Measurements from ENCODE around the gene DAB2IP.

DAB2IP gene

GRCh38 chr9:121776001-121776738, 124.7 kb downstream of the DAB2IP start:
- Histone ChIP-seq H4K8ac (ENCODE audit: low read depth, low read length) (no peak overlapping the region), H3K36me3 (ENCODE audit: control insufficient read depth in 1 of 2, insufficient read depth in 2 of 2, low read length in 2 of 2) (peaks cover 63 to 64% of the 10 kb centered on the region in 2 experiments), H3K23ac (ENCODE audit: low read length) (no peak overlapping the region), H2BK5ac (ENCODE audit: low read depth, low read length, poor library complexity) (no peak overlapping the region), H3K4me1 (ENCODE audit: control insufficient read depth in 1 of 2, insufficient read depth in 2 of 2, low read length in 2 of 2) (peaks cover 3% of the 10 kb centered on the region in 2 experiments), H2BK120ac (ENCODE audit: insufficient read depth, low read length, poor library complexity) (no peak overlapping the region), H3K79me2 (ENCODE audit: control insufficient read depth, insufficient read depth, low read length, poor library complexity) (no peaks in the 10 kb centered on the region), H2AFZ (ENCODE audit: insufficient read depth, low read length, poor library complexity) (no peak overlapping the region), H2AK5ac (ENCODE audit: low read length) (no peak overlapping the region), H2BK12ac (ENCODE audit: low read length) (no peak overlapping the region), H3K27me3 (ENCODE audit: insufficient read depth, low read length) (no peaks in the 10 kb centered on the region), H3K4me2 (ENCODE audit: low read length) (no peak overlapping the region), H3K9me3 (ENCODE audit: insufficient read depth, low read depth, low read length) (peaks cover 5% of the 10 kb centered on the region), H4K91ac (ENCODE audit: low read depth, low read length) (no peak overlapping the region), H3K4ac (ENCODE audit: low read depth, low read length) (no peak overlapping the region), H3K27ac (ENCODE audit: low read depth, low read length) (no peak overlapping the region), H3K4me3 (ENCODE audit: low read depth, low read length) (no peak overlapping the region), H4K12ac (ENCODE audit: low read depth, low read length) (no peak overlapping the region), H3K79me1 (ENCODE audit: low read length) (no peaks in the 10 kb centered on the region), H3K18ac (ENCODE audit: low read length) (no peak overlapping the region), H3K9ac (ENCODE audit: low read length) (no peak overlapping the region), H3K14ac (ENCODE audit: low read length) (no peak overlapping the region)
- WGBS (ENCODE audit: extremely low coverage, insufficient coverage, insufficient read length): no CpG with 5 or more reads among the region's 23 CpGs
- no peak for DNase-seq

GRCh38 chr9:121776739-121777637, 125.6 kb downstream of the DAB2IP start:
- Histone ChIP-seq H3K18ac (ENCODE audit: low read length) (no peak overlapping the region), H3K79me1 (ENCODE audit: low read length) (no peaks in the 10 kb centered on the region), H3K14ac (ENCODE audit: low read length) (no peak overlapping the region), H3K4me2 (ENCODE audit: low read length) (no peak overlapping the region), H3K9me3 (ENCODE audit: insufficient read depth, low read depth, low read length) (peaks cover 5% of the 10 kb centered on the region), H4K8ac (ENCODE audit: low read depth, low read length) (no peak overlapping the region), H3K23ac (ENCODE audit: low read length) (no peak overlapping the region), H3K4ac (ENCODE audit: low read depth, low read length) (no peak overlapping the region), H3K27ac (ENCODE audit: low read depth, low read length) (no peak overlapping the region), H4K12ac (ENCODE audit: low read depth, low read length) (no peak overlapping the region), H3K27me3 (ENCODE audit: insufficient read depth, low read length) (no peaks in the 10 kb centered on the region), H2BK120ac (ENCODE audit: insufficient read depth, low read length, poor library complexity) (no peak overlapping the region), H3K79me2 (ENCODE audit: control insufficient read depth, insufficient read depth, low read length, poor library complexity) (no peaks in the 10 kb centered on the region), H3K9ac (ENCODE audit: low read length) (no peak overlapping the region), H2AFZ (ENCODE audit: insufficient read depth, low read length, poor library complexity) (no peak overlapping the region), H3K4me1 (ENCODE audit: control insufficient read depth in 1 of 2, insufficient read depth in 2 of 2, low read length in 2 of 2) (peaks cover 0 to 3% of the 10 kb centered on the region in 2 experiments), H2BK5ac (ENCODE audit: low read depth, low read length, poor library complexity) (no peak overlapping the region), H3K36me3 (ENCODE audit: control insufficient read depth in 1 of 2, insufficient read depth in 2 of 2, low read length in 2 of 2) (peaks cover 64 to 68% of the 10 kb centered on the region in 2 experiments), H3K4me3 (ENCODE audit: low read depth, low read length) (no peak overlapping the region), H2AK5ac (ENCODE audit: low read length) (no peak overlapping the region), H4K91ac (ENCODE audit: low read depth, low read length) (no peak overlapping the region), H2BK12ac (ENCODE audit: low read length) (no peak overlapping the region)
- no peak for DNase-seq
- no CpG with 5 or more reads among the region's 8 CpGs for WGBS (ENCODE audit: extremely low coverage, insufficient coverage, insufficient read length)

DNA sequence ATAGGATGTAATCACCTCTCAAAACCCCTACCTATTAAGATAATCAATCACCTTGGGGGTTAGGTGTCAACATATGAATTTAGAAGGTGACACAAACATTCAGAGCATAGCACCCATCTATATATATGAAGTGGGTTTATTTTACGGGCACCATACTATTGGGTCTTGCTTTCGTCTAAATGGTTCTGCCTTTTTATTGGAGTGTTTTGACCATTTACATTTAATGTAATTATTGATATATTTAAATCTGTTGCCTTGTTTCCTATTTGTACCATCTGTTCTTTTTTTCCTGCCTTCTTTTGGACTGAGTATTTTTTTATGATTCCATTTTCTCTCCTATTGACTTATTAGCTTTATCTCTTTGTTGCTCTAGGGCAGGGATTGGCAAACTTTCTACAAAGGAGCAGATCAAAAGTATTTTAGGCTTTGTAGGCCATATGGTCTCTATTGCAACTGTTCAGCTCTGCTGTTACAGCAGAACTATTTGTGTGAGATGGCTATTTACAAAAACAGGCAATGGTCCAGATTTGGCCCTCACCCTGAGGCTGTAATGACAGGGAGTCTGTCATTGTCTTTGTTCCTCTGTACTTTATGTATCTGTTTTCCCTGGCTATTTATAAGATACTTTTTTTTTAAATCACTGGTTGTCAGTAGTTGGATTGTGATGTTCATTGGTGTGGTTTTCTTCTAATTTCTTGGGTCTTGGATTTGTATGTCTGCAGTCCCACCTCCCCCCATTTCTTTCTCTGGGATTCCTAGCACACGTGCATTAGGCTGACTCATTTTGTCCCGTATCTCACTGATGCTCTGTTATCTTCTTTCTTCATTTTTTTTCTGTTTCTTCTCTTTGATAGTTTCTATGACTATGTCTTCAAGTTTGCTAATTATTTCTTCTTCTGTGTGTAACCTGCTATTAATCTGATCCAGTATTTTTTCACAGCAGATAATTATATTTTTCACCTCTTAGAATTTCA, 127.1 kb downstream of the DAB2IP start:
- H3K9me3 ChIP-seq (ENCODE audit: insufficient read depth, low read depth, low read length): peaks cover 5% of the 10 kb centered on the region
- H2AFZ ChIP-seq (ENCODE audit: insufficient read depth, low read length, poor library complexity): no peak overlapping the region
- H4K12ac ChIP-seq (ENCODE audit: low read depth, low read length): no peak overlapping the region
- peaks cover under 1 to 4% of the 10 kb centered on the region in 2 experiments for H3K4me1 ChIP-seq (ENCODE audit: control insufficient read depth in 1 of 2, insufficient read depth in 2 of 2, low read length in 2 of 2)
- H2BK5ac ChIP-seq (ENCODE audit: low read depth, low read length, poor library complexity): no peak overlapping the region
- H3K36me3 ChIP-seq (ENCODE audit: control insufficient read depth in 1 of 2, insufficient read depth in 2 of 2, low read length in 2 of 2): peaks cover 65 to 68% of the 10 kb centered on the region in 2 experiments
- no CpG with 5 or more reads among the region's 4 CpGs for WGBS (ENCODE audit: extremely low coverage, insufficient coverage, insufficient read length)
- H3K14ac ChIP-seq (ENCODE audit: low read length): no peak overlapping the region
- no peak overlapping the region for H4K91ac ChIP-seq (ENCODE audit: low read depth, low read length)
- no peak overlapping the region for H3K23ac ChIP-seq (ENCODE audit: low read length)
- no peaks in the 10 kb centered on the region for H3K79me1 ChIP-seq (ENCODE audit: low read length)
- H2BK12ac ChIP-seq (ENCODE audit: low read length): no peak overlapping the region
- H2AK5ac ChIP-seq (ENCODE audit: low read length): no peak overlapping the region
- no peak overlapping the region for H3K9ac ChIP-seq (ENCODE audit: low read length)
- H3K79me2 ChIP-seq (ENCODE audit: control insufficient read depth, insufficient read depth, low read length, poor library complexity): no peaks in the 10 kb centered on the region
- H2BK120ac ChIP-seq (ENCODE audit: insufficient read depth, low read length, poor library complexity): no peak overlapping the region
- no peak overlapping the region for H3K4me2 ChIP-seq (ENCODE audit: low read length)
- DNase-seq: peak; percentile 60 to 74
- H3K27ac ChIP-seq (ENCODE audit: low read depth, low read length): no peak overlapping the region
- H3K4me3 ChIP-seq (ENCODE audit: low read depth, low read length): no peak overlapping the region
- H3K4ac ChIP-seq (ENCODE audit: low read depth, low read length): no peak overlapping the region
- no peaks in the 10 kb centered on the region for H3K27me3 ChIP-seq (ENCODE audit: insufficient read depth, low read length)
- H4K8ac ChIP-seq (ENCODE audit: low read depth, low read length): no peak overlapping the region
- no peak overlapping the region for H3K18ac ChIP-seq (ENCODE audit: low read length)

Data from trophoblast cell (in vitro differentiated cells and primary cell).